Panc1 (cell line): ENCODE measurements around the gene PHRF1. TPM values are rescaled to one million over a fixed set of nuclear protein-coding genes. Genes with fewer than 3 reads are reported as not detected.

Experiments used
- ATAC-seq: fragments of 200-7000 bp; cut with Tn5 transposase; 2 replicates; pipeline ENCODE4 v1.9.1; 2020; ENCODE audit warnings: mild to moderate bottlenecking, moderate library complexity
- BruUV-seq: library from RNA; stranded (reverse); fragments of 400-500 nt; replicated peaks from 2 replicates; lab custom pipeline; 2021; lab: Mats Ljungman, UMichigan
- CTCF ChIA-PET: fragments of 300-600 bp; sonication (Branson Sonifier 250); formaldehyde crosslinking; loops from one replicate; lab custom pipeline; 2022; ENCODE audit warnings: antibody characterized with exemption; lab: Charles Lee
- POLR2A ChIA-PET: fragments of 300-600 bp; sonication (Branson Sonifier 250); formaldehyde crosslinking; loops from one replicate; lab custom pipeline; 2022; ENCODE audit warnings: antibody characterized with exemption; lab: Charles Lee
- DNase-seq: peaks from one replicate; pipeline ENCODE4 v3.0.0-alpha.2; 2010; ENCODE audit warnings: low read depth, low spot score
- H3K27ac ChIP-seq: 2 replicates; pipeline ENCODE4 v1.5.1; 2011; ENCODE audit warnings: mild to moderate bottlenecking, low read length, inconsistent platforms
- H3K27me3 ChIP-seq: fragments of 200-500 bp; sonication (Bioruptor generic); 2 replicates; pipeline ENCODE4 v1.6.0; 2014; ENCODE audit warnings: low read length, inconsistent platforms; ENCODE audit not compliant: control insufficient read depth, insufficient read depth
- H3K36me3 ChIP-seq: fragments of 200-500 bp; sonication (Bioruptor generic); 2 replicates; pipeline ENCODE4 v1.5.1; 2014; ENCODE audit warnings: inconsistent platforms, mild to moderate bottlenecking, low read length, moderate library complexity; ENCODE audit not compliant: control insufficient read depth, insufficient read depth
- H3K4me1 ChIP-seq: 2 replicates; pipeline ENCODE4 v1.5.1; 2011; ENCODE audit warnings: inconsistent platforms, mild to moderate bottlenecking, low read length, moderate library complexity; ENCODE audit not compliant: control insufficient read depth, insufficient read depth
- H3K4me3 ChIP-seq, 2 experiments: 2 replicates each; pipeline ENCODE4 v1.5.1; 2011 to 2012; ENCODE audit warnings: low read depth in 2 of 2, low read length in 2 of 2, mild to moderate bottlenecking in 2 of 2, inconsistent platforms in 1 of 2, moderate library complexity in 1 of 2
- H3K9me3 ChIP-seq: fragments of 200-500 bp; sonication (Bioruptor generic); 2 replicates; pipeline ENCODE4 v1.5.1; 2014; ENCODE audit warnings: low read depth, mild to moderate bottlenecking, inconsistent platforms, low read length, moderate library complexity; ENCODE audit not compliant: control insufficient read depth, insufficient read depth
- POLR2AphosphoS5 ChIP-seq: IDR thresholded peaks from 2 replicates; pipeline ENCODE4 v1.6.1; 2012; ENCODE audit warnings: mild to moderate bottlenecking, low read depth, low read length, moderate library complexity
- SIN3A ChIP-seq: IDR thresholded peaks from 2 replicates; pipeline ENCODE4 v1.6.1; 2012; ENCODE audit warnings: low read depth, mild to moderate bottlenecking, low read length, moderate library complexity, borderline replicate concordance; ENCODE audit not compliant: insufficient read depth
- TCF7L2 ChIP-seq: IDR thresholded peaks from 2 replicates; pipeline ENCODE4 v1.6.1; 2011; ENCODE audit warnings: mild to moderate bottlenecking, low read depth, low read length, inconsistent platforms
- in situ Hi-C: cut with HindIII; loops from 2 replicates; pipeline ENCODE4 v1.10.0; 2016; ENCODE audit warnings: low sequenced_read_pairs, low pct_unique_long_range_greater_than_20kb
- intact Hi-C: fragments of 100-400 bp; cut with micrococcal nuclease; formaldehyde crosslinking; loops from one replicate; pipeline ENCODE4 v1.10.0; 2022; ENCODE audit not compliant: unreplicated experiment
- total RNA-seq: library from RNA; stranded (reverse); gene quantifications from one replicate; pipeline ENCODE4 v1.2.1, GENCODE V29; 2021; ENCODE audit not compliant: unreplicated experiment
- TF ChIP-seq, protein P1 (sequence below), 2 experiments: IDR thresholded peaks; 2 replicates each; pipeline ENCODE4 v1.6.1; 2011 to 2012; ENCODE audit warnings: low read depth in 2 of 2, control low read depth in 1 of 2, low read length in 1 of 2, mild to moderate bottlenecking in 1 of 2, moderate library complexity in 1 of 2; ENCODE audit not compliant: insufficient read depth in 1 of 2
- TF ChIP-seq, protein P2 (sequence below): fragments of 450-650 bp; IDR thresholded peaks from 2 replicates; pipeline ENCODE4 v1.5.1; 2017; ENCODE audit warnings: mild to moderate bottlenecking

Gene PHRF1
- total RNA-seq, 1 experiment from 2014 or later: 90.6 TPM

DNA sequence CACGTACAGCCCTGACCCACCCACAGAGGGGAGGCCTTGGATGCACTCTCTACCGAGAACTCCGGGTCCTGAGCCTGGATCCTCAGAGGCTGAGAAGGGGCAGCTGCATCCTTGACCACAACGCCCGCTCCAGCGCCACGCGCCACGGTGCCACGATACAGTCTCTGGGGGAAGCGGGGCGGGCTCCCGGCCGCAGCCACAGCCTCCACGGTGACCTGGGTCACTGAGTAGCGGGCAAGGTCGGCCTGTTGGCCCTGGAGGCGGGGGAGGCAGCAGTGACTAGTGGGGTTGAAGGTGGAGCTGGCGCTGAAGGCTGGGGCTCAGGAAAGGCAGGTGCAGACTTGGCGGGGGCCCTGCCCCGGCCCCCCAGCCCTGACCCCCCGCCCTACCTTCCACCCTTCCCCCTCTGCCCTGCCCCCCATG lies 43.4 kb downstream of the PHRF1 start:
- TF ChIP-seq, protein P1, sequence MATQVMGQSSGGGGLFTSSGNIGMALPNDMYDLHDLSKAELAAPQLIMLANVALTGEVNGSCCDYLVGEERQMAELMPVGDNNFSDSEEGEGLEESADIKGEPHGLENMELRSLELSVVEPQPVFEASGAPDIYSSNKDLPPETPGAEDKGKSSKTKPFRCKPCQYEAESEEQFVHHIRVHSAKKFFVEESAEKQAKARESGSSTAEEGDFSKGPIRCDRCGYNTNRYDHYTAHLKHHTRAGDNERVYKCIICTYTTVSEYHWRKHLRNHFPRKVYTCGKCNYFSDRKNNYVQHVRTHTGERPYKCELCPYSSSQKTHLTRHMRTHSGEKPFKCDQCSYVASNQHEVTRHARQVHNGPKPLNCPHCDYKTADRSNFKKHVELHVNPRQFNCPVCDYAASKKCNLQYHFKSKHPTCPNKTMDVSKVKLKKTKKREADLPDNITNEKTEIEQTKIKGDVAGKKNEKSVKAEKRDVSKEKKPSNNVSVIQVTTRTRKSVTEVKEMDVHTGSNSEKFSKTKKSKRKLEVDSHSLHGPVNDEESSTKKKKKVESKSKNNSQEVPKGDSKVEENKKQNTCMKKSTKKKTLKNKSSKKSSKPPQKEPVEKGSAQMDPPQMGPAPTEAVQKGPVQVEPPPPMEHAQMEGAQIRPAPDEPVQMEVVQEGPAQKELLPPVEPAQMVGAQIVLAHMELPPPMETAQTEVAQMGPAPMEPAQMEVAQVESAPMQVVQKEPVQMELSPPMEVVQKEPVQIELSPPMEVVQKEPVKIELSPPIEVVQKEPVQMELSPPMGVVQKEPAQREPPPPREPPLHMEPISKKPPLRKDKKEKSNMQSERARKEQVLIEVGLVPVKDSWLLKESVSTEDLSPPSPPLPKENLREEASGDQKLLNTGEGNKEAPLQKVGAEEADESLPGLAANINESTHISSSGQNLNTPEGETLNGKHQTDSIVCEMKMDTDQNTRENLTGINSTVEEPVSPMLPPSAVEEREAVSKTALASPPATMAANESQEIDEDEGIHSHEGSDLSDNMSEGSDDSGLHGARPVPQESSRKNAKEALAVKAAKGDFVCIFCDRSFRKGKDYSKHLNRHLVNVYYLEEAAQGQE (IDR thresholded peaks at IDR 0.05; ENCODE audit: insufficient read depth in 1 of 2, low read depth in 2 of 2, low read length in 1 of 2): no peak
- TF ChIP-seq TCF7L2 (no peak), SIN3A (no peak), POLR2AphosphoS5 (no peak)
- TF ChIP-seq, protein P2, sequence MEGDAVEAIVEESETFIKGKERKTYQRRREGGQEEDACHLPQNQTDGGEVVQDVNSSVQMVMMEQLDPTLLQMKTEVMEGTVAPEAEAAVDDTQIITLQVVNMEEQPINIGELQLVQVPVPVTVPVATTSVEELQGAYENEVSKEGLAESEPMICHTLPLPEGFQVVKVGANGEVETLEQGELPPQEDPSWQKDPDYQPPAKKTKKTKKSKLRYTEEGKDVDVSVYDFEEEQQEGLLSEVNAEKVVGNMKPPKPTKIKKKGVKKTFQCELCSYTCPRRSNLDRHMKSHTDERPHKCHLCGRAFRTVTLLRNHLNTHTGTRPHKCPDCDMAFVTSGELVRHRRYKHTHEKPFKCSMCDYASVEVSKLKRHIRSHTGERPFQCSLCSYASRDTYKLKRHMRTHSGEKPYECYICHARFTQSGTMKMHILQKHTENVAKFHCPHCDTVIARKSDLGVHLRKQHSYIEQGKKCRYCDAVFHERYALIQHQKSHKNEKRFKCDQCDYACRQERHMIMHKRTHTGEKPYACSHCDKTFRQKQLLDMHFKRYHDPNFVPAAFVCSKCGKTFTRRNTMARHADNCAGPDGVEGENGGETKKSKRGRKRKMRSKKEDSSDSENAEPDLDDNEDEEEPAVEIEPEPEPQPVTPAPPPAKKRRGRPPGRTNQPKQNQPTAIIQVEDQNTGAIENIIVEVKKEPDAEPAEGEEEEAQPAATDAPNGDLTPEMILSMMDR: no peak
- Histone ChIP-seq H3K4me3 (no peak overlapping the region), H3K27me3 (no peaks in the 10 kb centered on the region), H3K27ac (no peak overlapping the region), H3K4me1 (peaks cover 22% of the 10 kb centered on the region), H3K36me3 (no peaks in the 10 kb centered on the region; the same call in 1 of the 2 replicates), H3K9me3 (no peaks in the 10 kb centered on the region)
- ATAC-seq (no peak), DNase-seq (no peak)
- in situ Hi-C loops: no loop called here
- BruUV-seq: no TSS peak
- intact Hi-C loops: no loop called here
- ChIA-PET POLR2A (no interaction called here), CTCF (no interaction called here)

DNA sequence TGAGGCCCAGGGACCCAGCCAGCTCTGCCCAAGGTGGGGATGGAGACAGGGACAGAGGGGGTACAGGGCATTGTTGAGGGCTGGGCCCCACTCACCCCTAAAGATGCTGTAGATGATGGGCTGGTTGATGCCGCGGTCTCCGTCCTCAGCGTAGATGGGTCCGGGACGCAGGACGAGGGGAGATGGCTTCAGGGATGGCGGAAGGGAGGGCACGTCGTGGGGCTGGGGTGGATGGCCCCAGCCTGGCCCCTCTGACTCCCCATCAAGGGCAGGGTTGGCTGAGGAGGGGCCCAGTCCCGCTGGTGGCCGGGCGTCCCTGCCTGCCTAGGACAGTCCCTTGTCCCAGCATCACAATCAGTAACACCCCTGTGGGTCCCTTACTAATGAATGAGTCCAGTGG lies 43.9 kb downstream of the PHRF1 start:
- in situ Hi-C loops: no loop called here
- ChIA-PET POLR2A (no interaction called here), CTCF (no interaction called here)
- H3K4me1 ChIP-seq: peaks cover 20% of the 10 kb centered on the region
- intact Hi-C loops: no loop called here
- no TSS peak for BruUV-seq
- no peaks in the 10 kb centered on the region; the same call in 1 of the 2 replicates for H3K36me3 ChIP-seq
- no peak overlapping the region for H3K27ac ChIP-seq
- DNase-seq: no peak
- no peaks in the 10 kb centered on the region for H3K9me3 ChIP-seq
- H3K4me3 ChIP-seq: no peak overlapping the region
- TF ChIP-seq SIN3A: no peak
- no peak for TF ChIP-seq POLR2AphosphoS5
- no peak for TF ChIP-seq TCF7L2
- TF ChIP-seq, protein P2: no peak
- TF ChIP-seq, protein P1 (IDR thresholded peaks at IDR 0.05; ENCODE audit: insufficient read depth in 1 of 2, low read depth in 2 of 2, low read length in 1 of 2): no peak
- H3K27me3 ChIP-seq: no peaks in the 10 kb centered on the region
- no peak for ATAC-seq
